Measurements from ENCODE around the gene ANO10.

DNA sequence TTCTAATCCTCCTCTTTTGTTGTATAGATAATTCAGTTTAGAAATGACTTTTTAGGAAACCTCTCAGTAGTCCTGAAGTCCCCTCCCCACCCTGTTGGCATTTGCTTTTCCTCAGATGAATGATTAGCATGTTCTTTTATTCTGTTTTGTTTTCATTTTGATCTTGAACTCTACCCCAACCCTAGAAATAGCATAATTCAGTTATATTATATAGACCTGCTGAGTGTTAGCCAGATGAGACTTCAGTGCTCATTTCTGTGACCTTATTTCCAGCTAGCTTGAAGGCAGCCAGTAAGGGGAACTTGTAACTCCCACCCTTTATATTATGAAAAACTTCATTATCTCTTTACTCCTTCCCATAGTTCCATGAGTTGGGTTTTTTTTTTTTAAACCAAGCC is 294.2 kb downstream of the ANO10 start:
- no peak for TF ChIP-seq POLR2A (IDR thresholded peaks at IDR 0.05)
- TF ChIP-seq, protein P1, sequence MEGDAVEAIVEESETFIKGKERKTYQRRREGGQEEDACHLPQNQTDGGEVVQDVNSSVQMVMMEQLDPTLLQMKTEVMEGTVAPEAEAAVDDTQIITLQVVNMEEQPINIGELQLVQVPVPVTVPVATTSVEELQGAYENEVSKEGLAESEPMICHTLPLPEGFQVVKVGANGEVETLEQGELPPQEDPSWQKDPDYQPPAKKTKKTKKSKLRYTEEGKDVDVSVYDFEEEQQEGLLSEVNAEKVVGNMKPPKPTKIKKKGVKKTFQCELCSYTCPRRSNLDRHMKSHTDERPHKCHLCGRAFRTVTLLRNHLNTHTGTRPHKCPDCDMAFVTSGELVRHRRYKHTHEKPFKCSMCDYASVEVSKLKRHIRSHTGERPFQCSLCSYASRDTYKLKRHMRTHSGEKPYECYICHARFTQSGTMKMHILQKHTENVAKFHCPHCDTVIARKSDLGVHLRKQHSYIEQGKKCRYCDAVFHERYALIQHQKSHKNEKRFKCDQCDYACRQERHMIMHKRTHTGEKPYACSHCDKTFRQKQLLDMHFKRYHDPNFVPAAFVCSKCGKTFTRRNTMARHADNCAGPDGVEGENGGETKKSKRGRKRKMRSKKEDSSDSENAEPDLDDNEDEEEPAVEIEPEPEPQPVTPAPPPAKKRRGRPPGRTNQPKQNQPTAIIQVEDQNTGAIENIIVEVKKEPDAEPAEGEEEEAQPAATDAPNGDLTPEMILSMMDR (IDR thresholded peaks at IDR 0.05) = no peak
